ENCODE measurements around the gene ZNF423.

GRCh38 chr16:49839017-49839825, 16.7 kb downstream of the ZNF423 start:
- TF ChIP-seq CTCF (IDR thresholded peaks at IDR 0.05) (no peak), POLR2A (IDR thresholded peaks at IDR 0.05) (no peak), POLR2AphosphoS5 (IDR thresholded peaks at IDR 0.05) (no peak), EP300 (IDR thresholded peaks at IDR 0.05) (no peak)
